GM19193 (cell line): ENCODE data around the gene NOM1.
A peak's percentile ranks its signal among the peaks of the same experiment; 100 is the strongest.

Experiments used
- POLR2A ChIP-seq: IDR thresholded peaks from 4 replicates; pipeline ENCODE4 v1.6.1; 2011; ENCODE audit not compliant: insufficient read depth, insufficient read length; ENCODE audit errors: extremely low read depth

Gene NOM1

GRCh38 chr7:156949541-156950380 lies at the start of gene NOM1:
Gene NOM1, plus strand, starts transcription at chr7:156949712. Its CDS starts 26 bp downstream, at chr7:156949738.
- TF ChIP-seq POLR2A: peak; percentile 87

- TF ChIP-seq POLR2A: no peak
Observed at GRCh38 chr7:156903232-156903909, 46.1 kb upstream of the NOM1 start.

- TF ChIP-seq POLR2A: no peak
Observed at GRCh38 chr7:156906200-156906649, 43.3 kb upstream of the NOM1 start.

GRCh38 chr7:156907656-156908055 lies 41.9 kb upstream of the NOM1 start:
- no peak for TF ChIP-seq POLR2A

GRCh38 chr7:156918635-156919034 lies 30.9 kb upstream of the NOM1 start:
- no peak for TF ChIP-seq POLR2A

- no peak for TF ChIP-seq POLR2A
Observed at GRCh38 chr7:156919132-156919713, 30.3 kb upstream of the NOM1 start.

GRCh38 chr7:156920076-156920475 lies 29.4 kb upstream of the NOM1 start:
- TF ChIP-seq POLR2A: no peak

GRCh38 chr7:156927571-156928405 lies 21.7 kb upstream of the NOM1 start:
- no peak for TF ChIP-seq POLR2A

GRCh38 chr7:156928406-156928747 lies 21.1 kb upstream of the NOM1 start:
- TF ChIP-seq POLR2A: no peak

- TF ChIP-seq POLR2A: no peak
Observed at GRCh38 chr7:156929789-156930539, 19.5 kb upstream of the NOM1 start.

- no peak for TF ChIP-seq POLR2A
Observed at GRCh38 chr7:156932006-156932405, 17.5 kb upstream of the NOM1 start.

GRCh38 chr7:156935250-156935649 lies 14.3 kb upstream of the NOM1 start:
- TF ChIP-seq POLR2A: no peak

GRCh38 chr7:156940421-156941122 lies 8.9 kb upstream of the NOM1 start:
- TF ChIP-seq POLR2A: no peak
